ENCODE data around the gene HAS3.
"Not testable (repeated sequence)": the region's sequence is repeated elsewhere in the genome, so short reads cannot be mapped to it uniquely, and the experiment has no call there.

HAS3 gene

DNA sequence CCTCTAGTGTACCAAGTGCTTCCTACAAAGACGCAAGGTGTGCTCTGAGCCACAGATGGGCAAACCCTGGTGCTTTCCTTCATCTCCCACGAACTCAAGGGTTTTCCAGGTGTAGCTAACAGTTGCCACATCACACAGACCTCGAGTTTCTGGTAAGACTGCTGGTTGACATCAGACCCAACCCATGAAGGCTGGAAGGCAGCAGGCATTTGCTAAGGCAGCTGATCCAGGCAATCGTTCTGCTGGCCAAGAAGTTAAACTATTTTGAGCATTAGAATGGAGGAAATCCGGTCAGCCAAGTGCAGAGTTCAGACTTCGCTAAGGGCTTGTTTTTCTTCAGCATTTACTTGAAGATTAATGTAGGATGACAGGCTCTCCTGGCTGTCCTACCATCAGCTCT, 11.5 kb downstream of the HAS3 start:
- DNase-seq (ENCODE audit: low spot score), result no peak

GRCh38 chr16:69118468-69118867, 13.0 kb downstream of the HAS3 start:
- DNase-seq (ENCODE audit: low spot score), result no peak

- no peak for DNase-seq (ENCODE audit: low spot score)
Measured at GRCh38 chr16:69118994-69119393, 13.5 kb downstream of the HAS3 start.

DNA sequence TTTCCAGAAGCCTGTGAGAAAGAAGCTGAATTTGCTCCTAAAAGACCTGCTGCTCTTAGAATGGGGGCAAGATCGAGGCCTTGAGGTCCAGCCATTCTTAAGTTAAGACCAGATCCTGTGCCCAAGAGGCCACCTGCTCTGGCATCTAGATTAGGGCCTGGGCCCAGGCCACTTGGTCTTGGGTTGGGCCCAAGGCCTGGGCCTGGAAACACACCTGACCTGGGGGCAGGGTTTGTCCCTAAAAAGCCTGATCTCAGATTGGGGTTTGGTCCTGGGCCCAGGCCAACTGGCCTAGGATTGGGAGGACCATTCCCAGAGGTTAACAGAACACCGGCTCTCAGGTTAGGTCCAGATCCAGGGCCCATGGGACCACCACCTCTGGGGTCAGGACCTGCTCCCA, 14.1 kb downstream of the HAS3 start:
- DNase-seq (ENCODE audit: low spot score), result no peak

DNA sequence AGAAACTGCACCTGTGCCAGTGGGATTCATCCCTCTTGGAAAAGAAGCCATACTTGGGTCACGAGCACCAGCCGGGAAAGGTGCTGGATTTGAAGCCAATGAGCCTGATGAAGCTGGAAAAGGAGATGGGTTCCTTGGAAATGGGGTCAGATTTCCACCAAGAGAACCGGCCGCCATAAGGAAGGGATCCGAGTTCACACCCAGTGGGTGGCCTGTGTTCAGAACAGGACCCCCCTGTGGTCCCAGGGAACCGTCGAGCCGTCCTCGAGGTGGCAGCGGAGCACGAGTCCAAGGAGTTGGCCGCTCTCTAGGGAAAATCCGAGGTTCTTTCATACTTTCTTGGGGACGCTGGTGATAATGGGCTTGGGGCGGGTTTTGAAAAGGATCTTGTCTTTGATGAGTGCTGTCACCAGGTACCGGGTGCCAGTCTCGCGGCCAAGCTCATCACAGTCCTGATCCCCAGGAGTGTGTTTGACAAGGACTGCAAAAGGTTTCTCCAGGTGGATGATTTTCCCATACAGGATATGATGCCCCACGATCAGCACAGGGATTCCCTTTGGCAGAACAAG, 14.7 kb downstream of the HAS3 start:
- DNase-seq (ENCODE audit: low spot score), result no peak

- DNase-seq (ENCODE audit: low spot score), result peak; percentile 75
Measured at GRCh38 chr16:69123910-69124309, 18.5 kb downstream of the HAS3 start.

- not testable (repeated sequence) for DNase-seq (ENCODE audit: low spot score)
Measured at GRCh38 chr16:69124406-69124805, 19.0 kb downstream of the HAS3 start.

GRCh38 chr16:69124961-69125360, 19.5 kb downstream of the HAS3 start:
- DNase-seq (ENCODE audit: low spot score), result not testable (repeated sequence)

- DNase-seq (ENCODE audit: low spot score), result no peak
Measured at GRCh38 chr16:69126221-69126620, 20.8 kb downstream of the HAS3 start.

DNA sequence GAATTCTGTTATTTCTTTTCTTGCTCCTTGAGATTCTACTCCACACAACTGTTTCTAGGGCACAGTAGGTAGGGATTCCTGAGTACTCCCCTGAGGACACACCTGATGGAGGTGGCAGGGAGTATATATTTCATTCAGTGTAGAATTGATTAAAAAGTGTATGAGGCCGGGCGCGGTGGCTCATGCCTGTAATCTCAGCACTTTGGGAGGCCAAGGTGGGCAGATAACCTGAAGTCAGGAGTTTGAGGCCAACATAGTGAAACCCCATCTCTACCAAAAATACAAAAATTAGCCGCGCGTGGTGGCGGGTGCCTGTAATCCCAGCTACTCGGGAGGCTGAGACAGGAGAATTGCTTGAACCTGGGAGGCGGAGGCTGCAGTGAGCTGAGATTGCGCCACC, 21.3 kb downstream of the HAS3 start:
- not testable (repeated sequence) for DNase-seq (ENCODE audit: low spot score)

GRCh38 chr16:69127966-69128510, 22.6 kb downstream of the HAS3 start:
- no peak for DNase-seq (ENCODE audit: low spot score)

DNA sequence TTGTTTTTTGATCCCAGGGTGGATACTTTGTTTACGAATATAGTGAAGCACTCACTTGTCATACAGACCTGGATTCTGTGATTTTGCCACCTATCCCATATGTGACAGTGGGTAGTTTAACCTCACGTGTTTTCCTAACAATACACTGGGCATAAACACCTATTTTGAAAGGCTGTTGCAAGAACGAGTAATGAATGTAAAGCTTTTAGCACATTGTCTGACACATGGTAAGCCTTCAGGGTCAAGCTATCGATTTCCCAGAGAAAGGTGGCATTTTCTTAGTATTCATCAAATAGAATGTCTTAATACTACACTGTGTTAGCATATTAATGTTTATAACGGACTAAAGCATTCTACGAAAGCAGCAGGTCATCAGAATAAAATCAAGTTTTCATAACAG, 25.0 kb downstream of the HAS3 start:
- DNase-seq (ENCODE audit: low spot score), result no peak

DNA sequence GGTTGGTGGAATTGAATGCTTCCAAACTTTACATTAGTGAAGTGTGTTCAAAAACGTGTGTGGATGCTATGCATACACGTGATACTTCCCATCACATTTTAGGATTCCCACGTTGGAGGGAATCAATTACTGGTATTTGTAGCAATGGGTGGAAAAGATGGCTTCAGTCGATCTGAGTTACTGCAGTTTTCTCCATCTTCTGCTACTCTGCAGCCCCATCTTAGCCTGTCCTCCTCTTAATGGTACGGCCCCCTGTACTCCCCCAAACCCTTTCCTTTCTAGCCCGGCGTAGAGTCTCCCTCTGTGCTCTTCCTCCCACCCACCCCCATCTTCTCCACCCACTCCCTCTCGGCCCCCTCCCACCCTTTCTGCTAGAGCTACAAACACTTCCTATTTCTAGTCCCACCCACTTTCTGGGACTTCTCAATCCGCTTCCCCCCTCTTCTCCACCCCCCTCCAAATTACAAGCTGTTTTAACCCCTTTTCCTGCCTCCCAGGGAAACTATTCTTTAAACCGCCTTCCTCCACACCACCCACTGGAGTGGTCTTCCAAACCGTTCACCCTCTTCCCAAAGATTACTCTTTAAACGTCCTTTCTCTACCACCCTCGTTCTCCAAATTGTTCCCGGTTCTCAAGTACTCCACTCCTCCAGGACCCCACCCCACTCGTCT, 25.9 kb downstream of the HAS3 start:
- peak; percentile 41 for DNase-seq (ENCODE audit: low spot score)

- DNase-seq (ENCODE audit: low spot score), result peak; percentile 69
Measured at GRCh38 chr16:69131839-69132423, 26.5 kb downstream of the HAS3 start.

DNA sequence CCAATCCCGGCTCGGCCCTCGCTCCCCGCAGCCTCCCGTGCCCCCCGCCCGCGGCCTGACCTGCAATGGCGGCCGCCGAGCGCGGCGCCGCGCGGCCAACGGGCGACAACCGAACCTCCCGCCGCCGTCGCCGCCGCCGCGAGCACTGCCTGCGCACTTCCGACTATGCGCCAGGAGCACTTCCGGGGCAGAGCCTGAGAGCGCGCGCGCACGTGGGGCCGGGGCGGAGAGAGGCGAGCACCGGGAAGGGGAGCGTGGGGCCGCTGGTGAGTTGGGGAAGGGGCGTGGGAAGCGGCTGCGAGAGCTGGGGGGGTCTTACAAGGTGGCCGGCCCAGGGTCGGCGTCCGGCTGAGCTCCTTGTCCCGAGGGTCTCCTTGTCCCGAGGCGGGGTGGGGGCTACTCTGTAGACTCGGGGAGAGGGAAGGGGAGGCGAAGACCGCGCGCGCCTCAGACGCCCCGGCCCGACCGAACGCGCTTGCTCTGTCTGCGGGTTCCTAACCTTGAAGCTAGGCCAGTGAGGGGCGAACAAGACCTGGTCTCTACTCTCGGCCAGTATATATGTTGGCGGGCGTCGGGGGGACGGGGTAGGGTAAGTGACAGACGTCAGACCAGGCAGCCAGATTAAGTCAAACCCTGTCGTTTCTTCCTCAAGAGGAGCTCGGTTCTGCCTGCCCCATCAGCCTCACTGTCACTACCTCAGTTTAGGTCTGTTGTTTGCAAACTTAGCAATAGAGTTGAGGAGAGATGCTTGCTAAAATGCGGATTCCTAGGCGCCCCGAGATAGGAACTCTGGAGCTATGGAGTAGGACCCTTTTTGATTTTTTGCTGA, 27.2 kb downstream of the HAS3 start, which contains the start of the genes CHTF8 and UTP4:
Gene CHTF8, minus strand, starts transcription at position 165 of the 829 bp plus-strand sequence. CDS start 11,130 bp downstream, outside the sequence.
Gene UTP4, plus strand, starts transcription at position 226 of the 829 bp plus-strand sequence. CDS start 811 bp downstream, outside the sequence.
- DNase-seq (ENCODE audit: low spot score), result peak; percentile 87

DNA sequence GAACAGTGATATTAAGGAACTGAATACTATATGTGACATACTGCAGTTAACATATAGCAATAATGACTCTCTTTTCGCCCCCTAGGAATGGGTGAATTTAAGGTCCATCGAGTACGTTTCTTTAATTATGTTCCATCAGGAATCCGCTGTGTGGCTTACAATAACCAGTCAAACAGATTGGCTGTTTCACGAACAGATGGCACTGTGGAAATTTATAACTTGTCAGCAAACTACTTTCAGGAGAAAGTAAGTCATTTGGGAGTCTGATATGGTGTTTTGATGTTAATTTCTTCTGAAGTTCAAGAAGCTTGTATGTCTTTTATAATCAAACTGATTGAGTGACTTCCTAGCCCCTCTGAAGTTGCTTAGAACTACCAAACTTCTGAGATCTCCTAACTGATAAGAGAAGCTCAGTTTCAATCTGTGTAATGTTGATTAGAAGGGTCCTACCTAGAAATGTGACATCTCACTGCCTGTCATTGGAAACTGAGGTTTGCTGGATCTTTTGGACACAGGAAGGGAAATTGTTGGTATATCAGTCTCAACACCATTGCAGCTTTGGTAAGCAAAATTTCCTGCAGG, 28.0 kb downstream of the HAS3 start:
- no peak for DNase-seq (ENCODE audit: low spot score)

GRCh38 chr16:69138608-69139007, 33.2 kb downstream of the HAS3 start:
- DNase-seq (ENCODE audit: low spot score), result no peak

GRCh38 chr16:69139464-69139863, 34.0 kb downstream of the HAS3 start:
- not testable (repeated sequence) for DNase-seq (ENCODE audit: low spot score)

DNA sequence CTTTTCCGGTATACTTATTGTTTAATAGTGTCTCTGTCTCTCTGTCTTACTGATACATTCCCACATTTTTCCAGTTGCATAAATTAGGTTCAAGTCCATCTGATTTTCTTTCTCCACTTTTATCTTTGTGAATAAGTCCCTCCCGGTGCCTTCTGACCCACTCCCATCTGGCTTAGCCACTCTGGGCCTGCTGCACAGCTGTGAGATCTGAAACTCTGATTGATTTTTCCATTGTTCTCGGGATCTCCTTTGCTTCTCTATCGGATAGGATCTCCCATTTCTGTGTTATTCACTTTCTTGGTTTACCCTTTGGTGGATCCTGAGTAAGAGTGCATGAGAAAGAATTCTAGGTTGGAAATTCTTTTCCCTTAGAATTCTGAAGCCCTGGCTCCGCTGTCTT, 35.6 kb downstream of the HAS3 start:
- no peak for DNase-seq (ENCODE audit: low spot score)

GRCh38 chr16:69141936-69142335, 36.5 kb downstream of the HAS3 start:
- DNase-seq (ENCODE audit: low spot score), result no peak

GRCh38 chr16:69143116-69143515, 37.7 kb downstream of the HAS3 start:
- DNase-seq (ENCODE audit: low spot score), result peak; percentile 40

DNA sequence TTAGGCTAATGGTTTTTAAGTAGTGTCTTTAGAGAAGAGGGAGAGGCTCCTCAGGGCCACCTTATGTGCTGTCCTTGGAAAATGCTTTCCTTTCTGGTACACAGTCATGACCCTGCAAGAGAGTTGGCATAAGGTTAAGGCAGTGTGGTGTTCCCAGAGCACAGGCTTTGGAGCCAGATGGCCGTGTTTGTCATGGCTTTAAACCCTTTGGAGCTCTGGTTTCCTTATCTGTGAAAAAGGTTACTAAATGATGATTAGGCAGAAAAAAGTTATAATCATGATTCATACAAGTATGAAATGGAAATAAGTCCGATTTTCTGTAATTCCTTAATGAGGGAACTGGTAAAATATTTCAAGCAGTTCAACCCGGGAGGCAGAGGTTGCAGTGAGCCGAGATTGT, 40.2 kb downstream of the HAS3 start:
- no peak for DNase-seq (ENCODE audit: low spot score)

Data from RKO (cell line).